Transverse colon (tissue), 4 donors: ENCODE data around the gene TAAR5. TPM values are rescaled to one million over a fixed set of nuclear protein-coding genes. Genes with fewer than 3 reads are reported as not detected.

Source experiments
- DNase-seq: peaks from one replicate; pipeline ENCODE4 v3.0.0-alpha.2; 2019
- H3K27ac ChIP-seq, 4 donors: fragments of 200-600 bp; sonication (generic); 2 replicates each; pipeline ENCODE4 v1.5.1; 2016 to 2018; ENCODE audit warnings: inconsistent platforms in 4 of 4
- H3K27me3 ChIP-seq: fragments of 200-600 bp; sonication (generic); 2 replicates; pipeline ENCODE4 v1.5.1; 2017; ENCODE audit warnings: inconsistent platforms
- H3K36me3 ChIP-seq, 4 donors: fragments of 200-600 bp; sonication (generic); 2 replicates each; pipeline ENCODE4 v1.5.1; 2017 to 2019; ENCODE audit warnings: inconsistent platforms in 4 of 4
- H3K4me1 ChIP-seq, 4 donors: fragments of 200-600 bp; sonication (generic); 2 replicates each; pipeline ENCODE4 v1.5.1; 2017 to 2020; ENCODE audit warnings: inconsistent platforms in 4 of 4
- H3K4me3 ChIP-seq, 4 donors: fragments of 200-600 bp; sonication (generic); 1 replicate in 1 of 4; 2 replicates in 3 of 4; pipeline versions ENCODE4 v1.5.1 to v1.6.1; 2017 to 2019; ENCODE audit warnings: inconsistent platforms in 4 of 4
- H3K9me3 ChIP-seq, 2 donors: fragments of 200-600 bp; sonication (generic); 2 replicates each; pipeline ENCODE4 v1.5.1; 2017 to 2019; ENCODE audit warnings: inconsistent platforms in 2 of 2
- CTCF ChIP-seq, 5 experiments: fragments of 200-600 bp in 3 of 5; fragments of 450-650 bp in 2 of 5; sonication (generic) in 3 of 5; IDR thresholded peaks; 1 replicate in 2 of 5; 2 replicates in 3 of 5; pipeline ENCODE4 v1.5.1; 2016 to 2017; ENCODE audit warnings: antibody characterized with exemption in 5 of 5, inconsistent platforms in 3 of 5, mild to moderate bottlenecking in 2 of 5, moderate library complexity in 1 of 5
- EP300 ChIP-seq: sonication (generic); formaldehyde crosslinking; IDR thresholded peaks from one replicate; pipeline ENCODE4 v1.6.1; 2017; ENCODE audit warnings: antibody characterized with exemption, low read depth
- POLR2A ChIP-seq: fragments of 450-650 bp; IDR thresholded peaks from one replicate; pipeline ENCODE4 v1.6.1; 2016; ENCODE audit warnings: antibody characterized with exemption, mild to moderate bottlenecking, moderate library complexity
- POLR2AphosphoS5 ChIP-seq, 3 donors: sonication (generic); formaldehyde crosslinking; IDR thresholded peaks; one replicate each; pipeline ENCODE4 v1.6.1; 2016; ENCODE audit warnings: antibody characterized with exemption in 3 of 3
- WGBS, 2 donors: methylation state at CpG; one replicate each; pipeline ENCODE4 v1.1.5; 2018; ENCODE audit warnings: low coverage in 1 of 2; 5-methylcytosine and 5-hydroxymethylcytosine counted together
- in situ Hi-C, 4 donors: fragments of 200-750 bp; cut with MboI; loops; one replicate each; pipeline versions ENCODE4 v1.15.0 to v1.15.1; 2017; ENCODE audit warnings: low sequenced_read_pairs in 3 of 4, low pct_ligation_motif_present in 1 of 4, low pct_unique_long_range_greater_than_20kb in 1 of 4
- intact Hi-C: fragments of 100-400 bp; cut with DNase I; formaldehyde crosslinking; loops from one replicate; pipeline ENCODE4 v1.15.1; 2023; ENCODE audit warnings: low total_unique reads
- total RNA-seq, 4 donors: library from RNA; depleted of rRNA; stranded (reverse); fragments of >200 nt; gene quantifications; one replicate each; pipeline ENCODE4 v1.1.0, GENCODE V29; 2016

The TAAR5 gene
- total RNA-seq, 4 donors from 2014 or later, result not detected

GRCh38 chr6:132598473-132598872, 8.9 kb upstream of the TAAR5 start:
- Histone ChIP-seq H3K27ac (no peak overlapping the region), H3K4me1 (no peaks in the 10 kb centered on the region), H3K36me3 (no peaks in the 10 kb centered on the region), H3K9me3 (no peaks in the 10 kb centered on the region), H3K4me3 (no peak overlapping the region), H3K27me3 (no peaks in the 10 kb centered on the region)
- in situ Hi-C loops (no loop called here), intact Hi-C loops (no loop called here)
- WGBS, 2 donors, result 32 to 41% methylated on average over 3 of the region's 3 CpGs
- TF ChIP-seq CTCF (IDR thresholded peaks at IDR 0.05) (peak in 1 of 5 experiments; percentile 16), POLR2A (no peak), EP300 (no peak), POLR2AphosphoS5 (IDR thresholded peaks at IDR 0.05) (no peak)
- no peak for DNase-seq

GRCh38 chr6:132596201-132596600, 6.7 kb upstream of the TAAR5 start:
- Histone ChIP-seq H3K9me3 (no peaks in the 10 kb centered on the region), H3K36me3 (no peaks in the 10 kb centered on the region), H3K4me1 (no peaks in the 10 kb centered on the region), H3K27ac (no peak overlapping the region), H3K4me3 (no peak overlapping the region), H3K27me3 (no peaks in the 10 kb centered on the region)
- WGBS, 2 donors, result 61 to 73% methylated on average over 5 to 6 of the region's 6 CpGs
- no peak for TF ChIP-seq CTCF (IDR thresholded peaks at IDR 0.05)
- TF ChIP-seq EP300, result no peak
- no peak for TF ChIP-seq POLR2A
- TF ChIP-seq POLR2AphosphoS5 (IDR thresholded peaks at IDR 0.05), result no peak
- intact Hi-C loops, result no loop called here
- no peak for DNase-seq
- in situ Hi-C loops, result no loop called here

- no peaks in the 10 kb centered on the region for H3K4me1 ChIP-seq
- in situ Hi-C loops, result no loop called here
- H3K9me3 ChIP-seq, result no peaks in the 10 kb centered on the region
- no peak overlapping the region for H3K27ac ChIP-seq
- no peak for DNase-seq
- no peaks in the 10 kb centered on the region for H3K36me3 ChIP-seq
- TF ChIP-seq POLR2AphosphoS5 (IDR thresholded peaks at IDR 0.05) (no peak), EP300 (no peak), CTCF (IDR thresholded peaks at IDR 0.05) (no peak), POLR2A (no peak)
- no peaks in the 10 kb centered on the region for H3K27me3 ChIP-seq
- intact Hi-C loops, result no loop called here
- no peak overlapping the region for H3K4me3 ChIP-seq
- WGBS, 2 donors, result 58 to 65% methylated on average over 2 of the region's 2 CpGs
Observed at GRCh38 chr6:132592855-132593254, 3.3 kb upstream of the TAAR5 start.

GRCh38 chr6:132590362-132590761, 821 bp upstream of the TAAR5 start:
- intact Hi-C loops (loop anchor here (1.0 kb wide), 1 partner anchor 21 kb away; no protein-coding TSS in a partner anchor), in situ Hi-C loops (no loop called here)
- DNase-seq, result no peak
- Histone ChIP-seq H3K27ac (no peak overlapping the region), H3K27me3 (no peaks in the 10 kb centered on the region), H3K36me3 (no peaks in the 10 kb centered on the region), H3K4me1 (no peaks in the 10 kb centered on the region), H3K9me3 (no peaks in the 10 kb centered on the region), H3K4me3 (no peak overlapping the region)
- 72% methylated on average over 1 of the region's 1 CpG; no CpG with 5 or more reads in 1 of the 2 donors for WGBS, 2 donors
- no peak for TF ChIP-seq POLR2A

- Histone ChIP-seq H3K9me3 (no peaks in the 10 kb centered on the region), H3K27me3 (no peaks in the 10 kb centered on the region), H3K4me1 (no peaks in the 10 kb centered on the region), H3K4me3 (no peak overlapping the region), H3K27ac (no peak overlapping the region), H3K36me3 (no peaks in the 10 kb centered on the region)
- 56 to 72% methylated on average over 2 of the region's 2 CpGs for WGBS, 2 donors
- no peak for TF ChIP-seq EP300
- TF ChIP-seq CTCF (IDR thresholded peaks at IDR 0.05), result no peak
- no peak for TF ChIP-seq POLR2AphosphoS5 (IDR thresholded peaks at IDR 0.05)
- TF ChIP-seq POLR2A, result no peak
- intact Hi-C loops, result no loop called here
- no peak for DNase-seq
- in situ Hi-C loops, result no loop called here
Observed at GRCh38 chr6:132587424-132587823, 2.1 kb downstream of the TAAR5 start.
